GM18498 (cell line): ENCODE results near the gene RFT1.
A peak's percentile ranks its signal among the peaks of the same experiment; 100 is the strongest.
"Not testable (repeated sequence)": the region's sequence is repeated elsewhere in the genome, so short reads cannot be mapped to it uniquely, and the experiment has no call there.

Experiments used
- ATAC-seq: cut with Tn5 transposase; IDR thresholded peaks from one replicate; pipeline ENCODE4 v1.9.1; 2021; ENCODE audit warnings: mild to moderate bottlenecking, moderate library complexity; ENCODE audit not compliant: unreplicated experiment

The RFT1 gene

GRCh38 chr3:53072653-53073552, 57.3 kb downstream of the RFT1 start:
- peak; percentile 88 for ATAC-seq

GRCh38 chr3:53071882-53072431, 58.3 kb downstream of the RFT1 start:
- ATAC-seq = no peak

- no peak for ATAC-seq
Measured at GRCh38 chr3:53069422-53070068, 60.7 kb downstream of the RFT1 start.

GRCh38 chr3:53068176-53068575, 62.1 kb downstream of the RFT1 start:
- no peak for ATAC-seq

DNA sequence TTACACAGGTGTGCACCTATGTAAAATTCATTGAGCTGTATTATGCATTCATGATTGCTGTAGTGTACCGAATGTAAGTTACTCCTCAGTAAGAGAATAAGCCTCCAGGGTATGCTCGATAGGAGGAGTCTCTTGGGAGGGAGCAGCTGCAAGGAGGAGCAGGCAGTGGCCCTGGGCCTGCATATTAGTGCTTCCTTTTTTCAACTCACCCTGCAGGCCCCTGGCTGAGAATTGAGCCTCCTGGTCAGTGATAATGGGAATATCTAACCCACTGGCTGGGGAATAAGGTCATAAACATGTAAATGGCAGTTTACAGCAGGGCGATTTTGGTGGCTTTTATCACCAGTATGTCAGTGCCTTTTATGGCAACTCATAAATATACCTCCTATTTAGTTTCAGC, 62.7 kb downstream of the RFT1 start:
- no peak for ATAC-seq

GRCh38 chr3:53065841-53066480, 64.3 kb downstream of the RFT1 start:
- ATAC-seq = no peak

DNA sequence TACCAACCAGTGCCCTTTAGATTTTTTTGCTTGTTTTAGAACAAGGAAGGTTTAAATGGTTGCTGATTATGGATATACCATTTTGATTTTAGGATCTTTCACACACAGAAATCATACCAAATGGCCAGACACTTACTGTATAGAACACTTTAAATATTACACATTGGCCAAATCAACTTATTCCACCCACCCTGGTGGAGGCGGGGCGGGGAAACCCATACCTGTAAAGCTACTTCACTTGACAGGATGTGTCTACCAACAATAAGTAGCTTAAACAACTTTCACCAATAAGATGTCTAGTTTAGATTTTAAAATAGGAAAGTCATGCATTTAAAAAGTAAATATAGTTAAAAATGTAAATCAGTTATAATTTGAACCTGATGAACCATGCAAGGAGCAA, 67.3 kb downstream of the RFT1 start:
- no peak for ATAC-seq

DNA sequence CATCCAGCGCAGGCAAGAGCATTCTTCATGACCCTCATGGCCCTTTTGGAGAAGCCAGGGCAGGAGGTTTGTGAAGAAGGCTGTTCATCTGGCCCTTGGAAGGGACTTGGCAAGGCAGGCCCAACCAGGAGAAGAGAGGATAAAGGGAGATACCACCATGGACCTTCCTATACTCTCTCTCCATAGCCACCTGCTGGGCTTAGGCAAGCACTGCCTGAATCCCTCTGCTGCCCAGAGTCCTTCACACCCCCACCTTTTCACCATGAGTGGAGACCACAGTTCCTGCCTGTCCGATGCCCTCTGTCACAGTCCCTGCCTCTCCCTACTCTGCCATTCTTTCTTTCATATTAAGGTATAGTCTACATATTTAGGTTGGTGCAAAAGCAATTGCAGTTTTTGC, 73.8 kb downstream of the RFT1 start:
- ATAC-seq = no peak

DNA sequence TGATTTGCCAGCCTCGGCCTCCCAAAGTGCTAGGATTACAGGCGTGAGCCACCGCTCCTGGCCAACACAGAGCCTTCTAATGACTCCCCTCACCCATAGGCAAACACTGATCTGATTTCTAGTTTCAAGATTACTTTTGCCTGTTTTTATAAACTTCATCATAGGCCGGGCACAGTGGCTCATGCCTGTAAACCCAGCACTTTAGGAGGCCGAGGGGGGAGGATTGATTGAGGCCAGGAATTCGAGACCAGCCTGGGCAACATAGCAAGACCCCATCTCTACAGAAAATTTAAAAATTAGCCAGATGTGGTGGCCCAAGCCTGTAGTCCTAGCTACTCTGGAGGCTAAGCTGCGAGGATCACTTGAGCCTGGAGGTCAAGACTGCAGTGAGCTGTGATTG, 76.0 kb downstream of the RFT1 start:
- ATAC-seq = not testable (repeated sequence)

- ATAC-seq = no peak
Measured at GRCh38 chr3:53051929-53052328, 78.3 kb downstream of the RFT1 start.

- no peak for ATAC-seq
Measured at GRCh38 chr3:53049987-53050386, 80.2 kb downstream of the RFT1 start.

GRCh38 chr3:53046171-53047170, 83.8 kb downstream of the RFT1 start:
- ATAC-seq = peak; percentile 39

GRCh38 chr3:53045518-53046170, 84.6 kb downstream of the RFT1 start, which contains the start of gene SFMBT1:
Gene SFMBT1, minus strand, starts transcription at chr3:53046073. Its CDS starts 76,945 bp downstream, at chr3:52969128.
- peak; percentile 61 for ATAC-seq

GRCh38 chr3:53044711-53045517, 85.3 kb downstream of the RFT1 start:
- ATAC-seq = peak; percentile 59

DNA sequence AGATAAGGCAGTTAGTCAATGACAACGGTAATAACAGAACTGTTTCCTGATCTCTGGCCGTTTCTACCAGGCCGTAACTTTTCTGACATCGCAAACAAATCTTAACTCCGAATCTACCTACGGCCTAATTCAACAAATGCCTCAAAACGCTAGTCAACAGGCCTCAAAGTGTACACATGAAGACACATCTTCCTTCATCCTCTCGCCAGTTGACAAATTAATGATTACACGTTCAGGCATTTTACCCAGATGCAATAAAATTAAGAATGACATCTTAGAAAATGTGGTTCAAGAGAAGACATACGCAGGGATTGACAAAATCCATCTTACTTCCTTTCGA, 85.9 kb downstream of the RFT1 start:
- no peak for ATAC-seq

- no peak for ATAC-seq
Measured at GRCh38 chr3:53043738-53044137, 86.5 kb downstream of the RFT1 start.

DNA sequence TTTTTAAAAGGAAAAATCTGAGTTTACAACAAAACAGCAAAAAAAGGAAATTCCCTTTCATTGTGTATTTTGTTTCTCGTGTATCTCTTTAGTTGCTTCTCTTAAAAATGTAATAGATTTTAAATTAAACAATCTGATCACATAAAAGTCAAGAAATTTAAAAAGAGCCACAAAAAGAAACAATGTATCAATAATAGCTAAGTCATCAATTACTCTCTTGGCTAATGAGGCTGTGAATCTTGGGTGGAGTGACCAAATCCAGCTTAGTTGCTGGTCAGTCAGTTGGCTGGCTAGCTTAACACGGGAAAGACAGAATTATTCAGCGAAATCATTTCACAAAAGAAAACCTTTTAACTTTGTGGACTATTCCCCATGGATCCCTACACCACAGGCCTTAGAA, 87.6 kb downstream of the RFT1 start:
- ATAC-seq = no peak

DNA sequence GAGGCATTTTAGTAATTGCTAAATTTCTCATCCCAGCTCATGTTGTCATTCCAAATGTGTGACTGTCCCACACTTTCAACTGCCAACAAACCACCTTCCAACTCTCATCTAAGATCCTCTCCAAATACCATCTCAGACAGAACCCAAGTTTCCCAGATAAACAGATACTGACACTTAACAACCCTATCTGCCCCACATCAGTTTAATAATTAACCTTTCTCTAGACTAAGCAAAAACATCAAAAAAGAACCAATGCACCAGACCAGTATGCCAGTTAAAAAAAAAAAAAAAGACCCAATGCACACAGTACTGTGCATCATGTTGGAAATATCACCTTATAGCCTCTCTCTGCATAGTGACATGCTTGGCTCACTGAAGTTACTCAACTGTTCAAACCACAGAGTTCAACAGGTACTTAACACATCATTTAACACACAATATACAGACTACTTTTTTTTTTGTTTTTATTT, 89.8 kb downstream of the RFT1 start:
- ATAC-seq = no peak

DNA sequence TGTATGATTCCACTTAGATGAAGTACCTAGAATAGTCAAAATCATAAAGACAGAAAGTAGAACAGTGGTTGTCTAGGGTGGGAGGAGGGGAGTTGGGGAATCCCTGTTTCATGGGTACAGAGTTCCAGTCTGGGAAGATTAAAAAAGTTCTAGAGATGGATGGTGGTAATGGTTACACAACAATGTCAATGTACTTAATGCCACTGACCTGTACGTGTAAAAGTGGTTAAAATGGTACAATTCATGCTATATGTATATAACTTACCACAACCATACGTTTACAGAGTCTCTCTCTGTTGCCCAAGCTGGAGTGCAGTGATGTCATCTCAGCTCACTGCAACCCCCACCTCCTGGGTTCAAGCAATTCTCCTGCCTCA, 90.9 kb downstream of the RFT1 start:
- ATAC-seq = no peak
